CD4-positive, alpha-beta T cell (primary cell): Measurements from ENCODE around the gene APPL2. TPM values are rescaled to one million over a fixed set of nuclear protein-coding genes. Genes with fewer than 3 reads are reported as not detected.

ENCODE experiments used
- ATAC-seq: fragments of 200-7000 bp; cut with Tn5 transposase; one replicate; pipeline ENCODE4 v1.10.0; 2022; ENCODE audit warnings: mild to moderate bottlenecking; ENCODE audit not compliant: poor library complexity
- CTCF ChIA-PET: fragments of 350-600 bp; sonication (Branson Sonifier 250); formaldehyde crosslinking; loops from one replicate; lab custom pipeline; 2021; ENCODE audit warnings: antibody characterized with exemption, inconsistent platforms; lab: Charles Lee
- POLR2A ChIA-PET: fragments of 350-600 bp; sonication (Branson Sonifier 250); formaldehyde crosslinking; loops from one replicate; lab custom pipeline; 2021; ENCODE audit warnings: antibody characterized with exemption, inconsistent platforms; lab: Charles Lee
- DNase-seq, 14 experiments: peaks; one replicate each; pipeline ENCODE4 v3.0.0-alpha.2; 2013 to 2020; ENCODE audit warnings: mixed read lengths in 2 of 14
- H3K27ac ChIP-seq, 2 donors: one replicate each; pipeline versions ENCODE4 v1.5.1 to v1.7.0; 2013; ENCODE audit warnings: low read length in 2 of 2, low read depth in 1 of 2, mild to moderate bottlenecking in 1 of 2
- H3K27me3 ChIP-seq, 2 experiments: 1 replicate in 1 of 2; 2 replicates in 1 of 2; pipeline versions ENCODE4 v1.6.1 to v1.7.0; 2013; ENCODE audit warnings: low read length in 2 of 2, control low read depth in 1 of 2, mild to moderate bottlenecking in 1 of 2, moderate library complexity in 1 of 2; ENCODE audit not compliant: insufficient read depth in 2 of 2, control insufficient read depth in 1 of 2
- H3K36me3 ChIP-seq: one replicate; pipeline ENCODE4 v1.6.1; 2013; ENCODE audit warnings: low read length, control low read depth; ENCODE audit not compliant: insufficient read depth
- H3K4me1 ChIP-seq: one replicate; pipeline ENCODE4 v1.6.1; 2013; ENCODE audit warnings: low read length, control low read depth; ENCODE audit not compliant: insufficient read depth
- H3K4me3 ChIP-seq: one replicate; pipeline ENCODE4 v1.5.1; 2013; ENCODE audit warnings: mild to moderate bottlenecking, low read length, moderate library complexity
- H3K9me3 ChIP-seq, 2 experiments: 1 replicate in 1 of 2; 2 replicates in 1 of 2; pipeline versions ENCODE4 v1.6.1 to v1.7.0; 2013; ENCODE audit warnings: low read length in 2 of 2, mild to moderate bottlenecking in 2 of 2, control low read depth in 1 of 2, moderate library complexity in 1 of 2; ENCODE audit not compliant: control insufficient read depth in 1 of 2, insufficient read depth in 1 of 2
- H3K27ac Mint-ChIP-seq: one replicate; pipeline ENCODE4 v1.8.0; 2020; ENCODE audit warnings: mixed read lengths
- H3K27me3 Mint-ChIP-seq: one replicate; pipeline ENCODE4 v1.8.0; 2021; ENCODE audit warnings: mixed read lengths
- H3K36me3 Mint-ChIP-seq: one replicate; pipeline ENCODE4 v1.8.0; 2021; ENCODE audit warnings: low read depth, mixed read lengths
- H3K4me1 Mint-ChIP-seq: one replicate; pipeline ENCODE4 v1.8.0; 2021; ENCODE audit warnings: low read depth, mixed read lengths
- H3K4me3 Mint-ChIP-seq: one replicate; pipeline ENCODE4 v1.8.0; 2020; ENCODE audit warnings: mild to moderate bottlenecking, mixed read lengths
- H3K9me3 Mint-ChIP-seq: one replicate; pipeline ENCODE4 v1.8.0; 2020; ENCODE audit warnings: mixed read lengths
- CTCF ChIP-seq: fragments of 200-600 bp; IDR thresholded peaks from one replicate; pipeline ENCODE4 v1.8.0; 2022; ENCODE audit warnings: antibody characterized with exemption, mild to moderate bottlenecking
- intact Hi-C, 2 experiments: fragments of 100-400 bp; cut with DNase I in 1 of 2; cut with micrococcal nuclease in 1 of 2; formaldehyde crosslinking; loops; one replicate each; pipeline versions ENCODE4 v1.15.1 to v1.9.0; 2023 to 2025; cut with DNase I, micrococcal nuclease
- total RNA-seq, 174 experiments: library from RNA in 2 of 174; stranded (reverse) in 2 of 174; gene quantifications; one replicate each; pipeline ENCODE4 v1.2.3 and lab custom pipeline; 2021 to 2026

APPL2 gene
- total RNA-seq, 2 experiments from 2014 or later = 58.8 to 59.9 TPM

GRCh38 chr12:105158876-105159275, 77.1 kb downstream of the APPL2 start:
- Histone ChIP-seq H3K9me3 (no peaks in the 10 kb centered on the region), H3K4me1 (no peaks in the 10 kb centered on the region), H3K27ac (no peak overlapping the region), H3K27me3 (no peaks in the 10 kb centered on the region), H3K36me3 (peaks cover 73% of the 10 kb centered on the region), H3K4me3 (no peak overlapping the region)
- no peak for TF ChIP-seq CTCF
- Mint-ChIP-seq H3K36me3 (peaks cover 80% of the 10 kb centered on the region), H3K4me3 (no peak overlapping the region), H3K27me3 (no peaks in the 10 kb centered on the region), H3K27ac (no peak overlapping the region), H3K4me1 (no peaks in the 10 kb centered on the region), H3K9me3 (no peaks in the 10 kb centered on the region)
- intact Hi-C loops = loop anchor here in 1 of 2 experiments (5.0 kb wide), 1 partner anchor 37 kb away; no protein-coding TSS in a partner anchor
- ChIA-PET CTCF (no interaction called here), POLR2A (no interaction called here)
- ATAC-seq (no peak), DNase-seq (no peak)

GRCh38 chr12:105157606-105158005, 78.4 kb downstream of the APPL2 start:
- Mint-ChIP-seq H3K9me3 (no peaks in the 10 kb centered on the region), H3K27ac (no peak overlapping the region), H3K36me3 (peaks cover 83% of the 10 kb centered on the region), H3K27me3 (no peaks in the 10 kb centered on the region), H3K4me1 (no peaks in the 10 kb centered on the region), H3K4me3 (no peak overlapping the region)
- no peaks in the 10 kb centered on the region for H3K4me1 ChIP-seq
- POLR2A ChIA-PET = no interaction called here
- peaks cover 74% of the 10 kb centered on the region for H3K36me3 ChIP-seq
- CTCF ChIA-PET = no interaction called here
- DNase-seq (no peak), ATAC-seq (no peak)
- TF ChIP-seq CTCF = no peak
- H3K27ac ChIP-seq = no peak overlapping the region
- no peaks in the 10 kb centered on the region for H3K9me3 ChIP-seq
- H3K27me3 ChIP-seq = no peaks in the 10 kb centered on the region
- no peak overlapping the region for H3K4me3 ChIP-seq
- intact Hi-C loops = loop anchor here in 1 of 2 experiments (5.0 kb wide), 1 partner anchor 35 kb away; no protein-coding TSS in a partner anchor

- intact Hi-C loops = loop anchor here in 1 of 2 experiments (5.0 kb wide), 1 partner anchor 34 kb away; no protein-coding TSS in a partner anchor
- no peaks in the 10 kb centered on the region for H3K4me1 Mint-ChIP-seq
- H3K27me3 Mint-ChIP-seq = no peaks in the 10 kb centered on the region
- peaks cover 74% of the 10 kb centered on the region for H3K36me3 ChIP-seq
- H3K9me3 ChIP-seq = no peaks in the 10 kb centered on the region
- TF ChIP-seq CTCF = no peak
- CTCF ChIA-PET = no interaction called here
- no peaks in the 10 kb centered on the region for H3K4me1 ChIP-seq
- no peak for ATAC-seq
- no peaks in the 10 kb centered on the region for H3K9me3 Mint-ChIP-seq
- H3K27ac ChIP-seq = no peak overlapping the region
- POLR2A ChIA-PET = no interaction called here
- no peak for DNase-seq
- H3K4me3 ChIP-seq = no peak overlapping the region
- peaks cover 84% of the 10 kb centered on the region for H3K36me3 Mint-ChIP-seq
- no peak overlapping the region for H3K4me3 Mint-ChIP-seq
- no peaks in the 10 kb centered on the region for H3K27me3 ChIP-seq
- H3K27ac Mint-ChIP-seq = no peak overlapping the region
These were observed 79.7 kb downstream of the APPL2 start for GRCh38 chr12:105156260-105156659.
